Measurements from ENCODE around the gene RRAS. TPM values are rescaled to one million over a fixed set of nuclear protein-coding genes. Genes with fewer than 3 reads are reported as not detected.

Gene RRAS
- total and polyA plus RNA-seq, 4 donors: 4.1 to 18.5 (median 11.1) TPM

GRCh38 chr19:49687566-49688316, 47.8 kb upstream of the RRAS start (continued):
- TF ChIP-seq SP1 (IDR thresholded peaks at IDR 0.05) (no peak), FOXA1 (IDR thresholded peaks at IDR 0.05) (no peak), HNF4G (IDR thresholded peaks at IDR 0.05) (no peak)
- TF ChIP-seq, protein P1, sequence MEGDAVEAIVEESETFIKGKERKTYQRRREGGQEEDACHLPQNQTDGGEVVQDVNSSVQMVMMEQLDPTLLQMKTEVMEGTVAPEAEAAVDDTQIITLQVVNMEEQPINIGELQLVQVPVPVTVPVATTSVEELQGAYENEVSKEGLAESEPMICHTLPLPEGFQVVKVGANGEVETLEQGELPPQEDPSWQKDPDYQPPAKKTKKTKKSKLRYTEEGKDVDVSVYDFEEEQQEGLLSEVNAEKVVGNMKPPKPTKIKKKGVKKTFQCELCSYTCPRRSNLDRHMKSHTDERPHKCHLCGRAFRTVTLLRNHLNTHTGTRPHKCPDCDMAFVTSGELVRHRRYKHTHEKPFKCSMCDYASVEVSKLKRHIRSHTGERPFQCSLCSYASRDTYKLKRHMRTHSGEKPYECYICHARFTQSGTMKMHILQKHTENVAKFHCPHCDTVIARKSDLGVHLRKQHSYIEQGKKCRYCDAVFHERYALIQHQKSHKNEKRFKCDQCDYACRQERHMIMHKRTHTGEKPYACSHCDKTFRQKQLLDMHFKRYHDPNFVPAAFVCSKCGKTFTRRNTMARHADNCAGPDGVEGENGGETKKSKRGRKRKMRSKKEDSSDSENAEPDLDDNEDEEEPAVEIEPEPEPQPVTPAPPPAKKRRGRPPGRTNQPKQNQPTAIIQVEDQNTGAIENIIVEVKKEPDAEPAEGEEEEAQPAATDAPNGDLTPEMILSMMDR (IDR thresholded peaks at IDR 0.05; ENCODE audit: low read depth, low read length, missing input control): no peak

GRCh38 chr19:49687150-49687549, 47.2 kb upstream of the RRAS start:
- Histone ChIP-seq H3K9me3 (ENCODE audit: control insufficient read depth in 4 of 4, low read length in 3 of 4) (no peaks in the 10 kb centered on the region), H3K27me3 (ENCODE audit: control insufficient read depth in 4 of 4, insufficient read depth in 4 of 4, low read length in 3 of 4) (no peaks in the 10 kb centered on the region), H3K4me3 (ENCODE audit: low read depth in 1 of 3, low read length in 3 of 3) (no peak overlapping the region), H3K9ac (ENCODE audit: low read depth in 1 of 2, low read length in 2 of 2) (no peak overlapping the region), H3K4me1 (ENCODE audit: control insufficient read depth in 4 of 4, insufficient read depth in 4 of 4, low read length in 3 of 4) (peaks cover 3 to 36% (median 16%) of the 10 kb centered on the region in 4 donors), H3K27ac (ENCODE audit: low read depth in 1 of 2, low read length in 2 of 2) (no peak overlapping the region), H3K36me3 (ENCODE audit: control insufficient read depth in 4 of 4, insufficient read depth in 3 of 4, low read depth in 1 of 4, low read length in 3 of 4) (peaks cover 3 to 44% (median 12%) of the 10 kb centered on the region in 4 donors)
- TF ChIP-seq ATF3 (IDR thresholded peaks at IDR 0.05) (no peak), FOXA2 (IDR thresholded peaks at IDR 0.05) (no peak), HNF4G (IDR thresholded peaks at IDR 0.05) (no peak), RXRA (IDR thresholded peaks at IDR 0.05) (no peak), RAD21 (IDR thresholded peaks at IDR 0.05) (no peak), HNF4A (conservative IDR thresholded peaks at IDR 0.05) (no peak), GABPA (IDR thresholded peaks at IDR 0.05 in 1 of 2, conservative IDR thresholded peaks at IDR 0.05 in 1 of 2) (no peak), TAF1 (conservative IDR thresholded peaks at IDR 0.05) (no peak), REST (IDR thresholded peaks at IDR 0.05) (no peak), FOXA1 (IDR thresholded peaks at IDR 0.05) (no peak), EGR1 (IDR thresholded peaks at IDR 0.05; ENCODE audit: low read depth in 2 of 2) (no peak)
- TF ChIP-seq, protein P2, sequence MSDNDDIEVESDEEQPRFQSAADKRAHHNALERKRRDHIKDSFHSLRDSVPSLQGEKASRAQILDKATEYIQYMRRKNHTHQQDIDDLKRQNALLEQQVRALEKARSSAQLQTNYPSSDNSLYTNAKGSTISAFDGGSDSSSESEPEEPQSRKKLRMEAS (IDR thresholded peaks at IDR 0.05): no peak
- 81% methylated on average over 12 of the region's 12 CpGs for WGBS
- DNase-seq (ENCODE audit: low spot score): no peak

Measured in liver (tissue), 9 donors.